KMS-11 (cell line): ENCODE results near the gene ALOXE3.

Experiments
- H2AFZ ChIP-seq: fragments of 200-600 bp; sonication (generic); 2 replicates; pipeline ENCODE4 v1.6.1; 2016; ENCODE audit warnings: antibody characterized with exemption, mixed run types, low read depth
- H3K27ac ChIP-seq: fragments of 200-600 bp; sonication (generic); 2 replicates; pipeline ENCODE4 v1.6.1; 2016; ENCODE audit warnings: mild to moderate bottlenecking, mixed run types
- H3K27me3 ChIP-seq: fragments of 200-600 bp; sonication (generic); 2 replicates; pipeline ENCODE4 v1.6.1; 2017; ENCODE audit warnings: mild to moderate bottlenecking, low read depth, mixed run types, moderate library complexity; ENCODE audit not compliant: insufficient read depth
- H3K36me3 ChIP-seq: fragments of 200-600 bp; sonication (generic); 2 replicates; pipeline ENCODE4 v1.6.1; 2017; ENCODE audit warnings: mild to moderate bottlenecking, mixed run types; ENCODE audit not compliant: insufficient read depth
- H3K4me1 ChIP-seq: fragments of 200-600 bp; sonication (generic); 2 replicates; pipeline ENCODE4 v1.6.1; 2016; ENCODE audit warnings: mild to moderate bottlenecking, low read depth, mixed run types; ENCODE audit not compliant: poor library complexity, severe bottlenecking
- H3K4me2 ChIP-seq: fragments of 200-600 bp; sonication (generic); 2 replicates; pipeline ENCODE4 v1.7.0; 2016; ENCODE audit warnings: mild to moderate bottlenecking, mixed run types
- H3K4me3 ChIP-seq: fragments of 200-600 bp; sonication (generic); IDR thresholded peaks from 2 replicates; pipeline ENCODE4 v1.6.1; 2017; ENCODE audit warnings: low read depth, low read length, mixed read lengths; ENCODE audit not compliant: insufficient read depth
- H3K79me2 ChIP-seq: fragments of 200-600 bp; sonication (generic); 2 replicates; pipeline ENCODE4 v1.6.1; 2016; ENCODE audit warnings: low read depth, mixed run types; ENCODE audit not compliant: insufficient read depth
- H3K9ac ChIP-seq: fragments of 200-600 bp; sonication (generic); 2 replicates; pipeline ENCODE4 v1.6.1; 2016; ENCODE audit warnings: mild to moderate bottlenecking, mixed run types
- H4K20me1 ChIP-seq: fragments of 200-600 bp; sonication (generic); 2 replicates; pipeline ENCODE4 v1.6.1; 2016; ENCODE audit warnings: mild to moderate bottlenecking, mixed run types; ENCODE audit not compliant: insufficient read depth
- CTCF ChIP-seq: fragments of 200-600 bp; sonication (generic); conservative IDR thresholded peaks from 2 replicates; pipeline ENCODE4 v1.6.1; 2017; ENCODE audit warnings: low read depth, mild to moderate bottlenecking, antibody characterized with exemption, low read length, moderate library complexity, mixed read lengths

The ALOXE3 gene

DNA sequence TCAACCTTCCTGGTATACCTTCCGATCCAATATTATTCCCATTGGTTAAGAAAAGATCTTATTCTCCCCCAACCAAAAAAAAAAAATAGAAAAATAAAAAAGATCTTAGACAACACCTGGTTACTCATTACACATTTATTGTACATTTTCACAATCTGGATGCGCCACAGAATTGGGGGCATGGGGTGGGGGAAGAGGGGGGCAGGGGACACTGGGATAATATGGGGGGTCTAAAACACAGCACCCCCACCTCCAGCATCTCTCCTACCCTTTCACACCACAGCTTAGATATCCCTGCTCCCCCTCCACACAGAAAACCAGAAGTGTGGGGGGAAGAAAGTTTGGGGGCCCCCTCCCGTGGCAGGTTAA, 40.7 kb upstream of the ALOXE3 start:
- H4K20me1 ChIP-seq, result no peaks in the 10 kb centered on the region
- H2AFZ ChIP-seq, result no peak overlapping the region
- no peak overlapping the region for H3K4me2 ChIP-seq
- no peaks in the 10 kb centered on the region for H3K79me2 ChIP-seq
- H3K4me3 ChIP-seq, result no peak overlapping the region
- no peak overlapping the region for H3K9ac ChIP-seq
- H3K36me3 ChIP-seq, result no peaks in the 10 kb centered on the region
- no peak; the same call in 1 of the 2 replicates for TF ChIP-seq CTCF
- H3K4me1 ChIP-seq, result no peaks in the 10 kb centered on the region
- no peak overlapping the region for H3K27ac ChIP-seq
- no peaks in the 10 kb centered on the region for H3K27me3 ChIP-seq

DNA sequence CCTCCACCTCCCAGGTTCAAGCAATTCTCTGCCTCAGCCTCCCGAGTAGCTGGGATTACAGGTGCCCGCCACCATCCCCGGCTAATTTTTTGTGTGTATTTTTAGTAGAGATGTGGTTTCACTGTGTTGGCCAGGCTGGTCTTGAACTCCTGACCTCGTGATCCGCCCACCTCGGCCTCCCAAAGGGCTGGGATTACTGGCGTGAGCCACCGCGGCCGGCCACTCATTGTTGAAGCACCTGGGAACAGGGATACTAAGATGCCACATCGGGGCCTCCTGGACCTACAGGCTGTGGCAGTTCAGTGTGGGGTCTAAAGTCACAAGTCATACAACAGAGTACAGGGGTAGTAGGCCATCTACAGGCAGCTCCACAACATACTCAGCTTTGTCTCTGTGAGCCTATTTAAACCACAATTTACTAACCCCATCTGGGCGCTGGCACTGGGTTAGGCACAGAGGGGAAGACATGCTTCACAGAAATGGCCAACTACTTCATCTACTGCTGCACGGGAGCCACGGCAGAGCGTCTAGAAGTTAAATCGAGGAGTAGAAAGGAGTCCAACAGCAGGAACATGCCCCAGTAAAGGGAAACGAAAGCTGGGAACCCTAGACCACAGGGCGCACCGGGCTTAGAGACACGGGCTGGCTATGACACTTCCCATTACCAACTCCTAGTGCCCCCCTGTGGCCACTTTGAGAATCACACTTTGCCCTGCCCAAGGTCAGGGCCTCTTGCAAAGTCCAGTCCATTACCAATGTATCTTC, 40.1 kb upstream of the ALOXE3 start:
- Histone ChIP-seq H4K20me1 (no peaks in the 10 kb centered on the region), H3K4me1 (no peaks in the 10 kb centered on the region), H3K4me3 (no peak overlapping the region), H3K4me2 (no peak overlapping the region), H2AFZ (no peak overlapping the region), H3K9ac (no peak overlapping the region), H3K27ac (no peak overlapping the region), H3K36me3 (no peaks in the 10 kb centered on the region), H3K79me2 (no peaks in the 10 kb centered on the region), H3K27me3 (no peaks in the 10 kb centered on the region)
- peak; percentile 64 for TF ChIP-seq CTCF

- no peaks in the 10 kb centered on the region for H3K4me1 ChIP-seq
- H3K79me2 ChIP-seq, result no peaks in the 10 kb centered on the region
- no peak overlapping the region; the same call in 1 of the 2 replicates for H3K4me2 ChIP-seq
- H3K9ac ChIP-seq, result peak overlapping the region; percentile 56; the same call in 1 of the 2 replicates
- H3K27me3 ChIP-seq, result no peaks in the 10 kb centered on the region
- no peak overlapping the region for H2AFZ ChIP-seq
- H3K4me3 ChIP-seq, result no peak overlapping the region
- TF ChIP-seq CTCF, result no peak
- no peaks in the 10 kb centered on the region for H4K20me1 ChIP-seq
- no peaks in the 10 kb centered on the region for H3K36me3 ChIP-seq
- H3K27ac ChIP-seq, result peak overlapping the region; percentile 68
Observed at GRCh38 chr17:8156246-8156992, 38.1 kb upstream of the ALOXE3 start.

- Histone ChIP-seq H3K4me2 (0 out of 2 replicates have a peak overlapping the region, but pooled peaks have one; percentile 21), H3K27ac (peak overlapping the region; percentile 18; the same call in 1 of the 2 replicates), H3K36me3 (no peaks in the 10 kb centered on the region), H2AFZ (no peak overlapping the region), H4K20me1 (no peaks in the 10 kb centered on the region), H3K27me3 (no peaks in the 10 kb centered on the region), H3K4me3 (no peak overlapping the region), H3K79me2 (no peaks in the 10 kb centered on the region), H3K4me1 (no peaks in the 10 kb centered on the region), H3K9ac (peak overlapping the region; percentile 41; the same call in 1 of the 2 replicates)
- no peak for TF ChIP-seq CTCF
Observed at GRCh38 chr17:8155996-8156245, 37.6 kb upstream of the ALOXE3 start.
